Heart left ventricle (tissue), 13 donors: ENCODE measurements around the gene SHISA5.

Source experiments
- CTCF ChIP-seq, 12 donors: fragments of 200-600 bp; sonication (generic) in 4 of 12; IDR thresholded peaks; one replicate each; pipeline versions ENCODE4 v1.5.0 to v1.8.0; 2018 to 2022; ENCODE audit warnings: antibody characterized with exemption in 12 of 12, mild to moderate bottlenecking in 5 of 12
- POLR2A ChIP-seq, 2 donors: fragments of 450-650 bp; IDR thresholded peaks; one replicate each; pipeline ENCODE4 v1.6.1; 2017; ENCODE audit warnings: antibody characterized with exemption in 2 of 2, mild to moderate bottlenecking in 2 of 2, moderate library complexity in 2 of 2
- donor health status: ischemic (EF 13 %, LVEDD 7.1; RV severe dilation, severe dysfunction).
- donor health status: DM: no; HTN: yes; CAD: no.
- donor health status: DM: no; HTN: no; CAD: no.
- donor health status: ischemic (EF 25% LVEDD 6.9; RV normal size, moderate dysfunction).
- donor health status: ischemic (EF 25% LVEDD 5.7; RV mildly dilated, moderate dysfunction).
- donor health status: ischemic (EF 35%, LVEDD 5.7; RV mildly dilated, moderate dysfunction).
- donor health status: nonischemic (EF 11% LVEDD 7.7; RV severe dilation, severe dysfunction).
- donor health status: DM: yes; HTN: yes; CAD: no.
- donor health status: PGD.
- donor health status: ischemic (EF 29% LVEDD 5.4; RV normal size, mild dysfunction).
- donor health status: nonischemic (EF 23%, LVEDD 6.1; RV moderate dilation, normal function).

DNA sequence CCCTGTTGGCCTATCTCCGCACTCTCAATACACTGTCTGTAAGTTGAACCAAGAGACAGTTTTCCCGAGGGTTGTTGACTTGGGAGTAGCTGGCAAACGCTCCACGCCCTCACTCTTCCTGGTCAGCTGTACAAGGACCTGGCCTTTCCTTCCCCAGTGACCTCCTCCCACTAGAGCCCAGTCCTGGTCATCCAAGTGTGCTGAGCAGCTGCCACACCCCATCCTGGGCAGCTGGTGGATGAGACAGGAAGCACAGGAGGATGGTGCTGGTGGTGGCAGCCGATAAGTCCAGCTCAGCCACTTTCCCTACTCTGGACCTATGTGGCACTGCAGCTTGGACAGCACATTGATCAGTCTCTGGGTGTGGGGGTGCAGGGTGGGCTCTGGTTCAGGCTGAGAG is 32.8 kb upstream of the SHISA5 start:
- TF ChIP-seq CTCF (IDR thresholded peaks at IDR 0.05): no peak
- TF ChIP-seq POLR2A (IDR thresholded peaks at IDR 0.05): no peak
